ENCODE measurements around the gene LRRC7. TPM values are rescaled to one million over a fixed set of nuclear protein-coding genes. Genes with fewer than 3 reads are reported as not detected.

The LRRC7 gene
- total RNA-seq, 1 experiment from 2014 or later, result not detected

DNA sequence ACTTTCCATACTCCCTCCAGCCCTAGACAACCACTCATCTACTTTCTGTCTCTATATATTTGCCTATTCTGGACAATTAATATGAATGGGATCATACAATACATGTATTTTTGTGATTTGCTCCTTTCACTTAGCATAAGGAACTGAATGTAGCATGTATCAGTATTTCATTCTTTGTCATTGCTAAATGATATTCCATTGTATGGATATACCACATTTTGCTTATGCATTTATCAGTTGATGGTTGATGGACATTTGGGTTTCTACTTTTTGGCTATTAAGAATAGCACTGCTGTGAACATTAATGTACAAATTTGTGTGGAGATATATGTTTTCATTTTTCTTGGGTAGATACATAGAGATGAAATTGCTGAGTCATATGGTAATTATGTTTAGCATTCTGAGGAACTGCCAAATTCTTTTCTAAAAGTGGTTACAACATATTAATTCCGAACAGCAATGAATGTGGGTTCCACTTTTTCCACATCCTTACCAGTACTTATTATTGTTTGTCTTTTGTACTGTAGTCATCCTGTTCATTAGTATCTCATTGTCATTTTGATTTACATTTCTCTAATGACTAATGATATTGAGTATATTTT, 516.7 kb downstream of the LRRC7 start:
- DNase-seq (ENCODE audit: low read depth), result no peak
- in situ Hi-C loops (cut with HindIII; ENCODE audit: low pct_unique_long_range_greater_than_20kb, low sequenced_read_pairs), result no loop called here

DNA sequence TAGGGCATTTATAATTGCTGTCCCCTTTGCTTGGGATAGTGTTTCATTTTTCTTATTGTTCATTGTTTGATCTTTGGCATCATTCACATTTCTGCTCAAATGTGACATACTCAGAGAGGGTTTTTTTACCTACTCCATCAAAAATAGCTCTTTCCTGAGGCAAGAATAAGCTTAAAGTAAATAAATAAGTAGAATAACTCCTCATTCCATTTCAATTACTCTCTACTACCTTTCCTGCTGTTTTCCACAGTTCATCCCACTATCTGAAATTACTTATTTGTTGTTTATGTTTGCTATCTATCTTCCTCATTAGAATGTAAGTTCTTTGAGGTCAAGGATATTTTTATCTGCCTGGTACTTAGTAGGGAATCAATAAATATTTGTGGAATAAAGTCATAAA, 517.8 kb downstream of the LRRC7 start:
- DNase-seq (ENCODE audit: low read depth), result no peak
- in situ Hi-C loops (cut with HindIII; ENCODE audit: low pct_unique_long_range_greater_than_20kb, low sequenced_read_pairs), result no loop called here

DNA sequence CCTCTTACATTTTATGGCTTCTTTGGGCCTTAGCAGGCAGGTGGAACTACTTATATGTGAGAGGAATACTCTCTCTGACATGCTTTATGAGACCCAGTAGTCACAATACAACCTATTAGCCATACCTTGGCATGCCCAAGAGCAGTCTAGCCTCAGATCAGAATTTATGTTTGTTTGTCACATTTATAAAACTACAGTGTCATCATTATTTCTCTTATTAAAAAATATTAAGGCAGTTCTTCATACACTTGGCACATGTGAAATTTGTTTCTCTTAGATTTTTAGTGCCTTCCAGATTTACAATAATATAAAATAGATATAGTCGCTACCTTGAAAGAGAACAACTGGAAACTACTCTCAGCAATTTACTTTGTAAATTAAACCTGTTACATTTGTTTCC, 519.2 kb downstream of the LRRC7 start:
- DNase-seq (ENCODE audit: low read depth), result no peak
- in situ Hi-C loops (cut with HindIII; ENCODE audit: low pct_unique_long_range_greater_than_20kb, low sequenced_read_pairs), result no loop called here

DNA sequence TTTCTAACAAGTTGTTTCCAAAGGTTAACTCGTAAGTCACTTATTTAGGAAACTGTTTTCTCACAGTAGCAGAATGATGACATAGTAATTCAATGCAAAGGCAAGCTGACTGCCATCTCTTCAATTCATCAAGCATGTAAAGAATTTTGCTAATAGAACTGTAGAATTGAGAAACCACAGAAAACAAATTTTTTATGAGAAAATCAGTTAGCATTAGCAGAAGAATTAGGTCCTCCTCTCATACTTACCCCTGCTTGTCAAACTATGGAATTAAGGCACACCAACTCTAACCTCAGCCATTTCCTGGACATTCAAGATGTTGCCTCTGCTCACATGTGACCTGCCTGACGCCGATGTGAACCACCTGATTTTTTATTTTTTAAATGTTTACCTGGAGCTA, 522.4 kb downstream of the LRRC7 start:
- no peak for DNase-seq (ENCODE audit: low read depth)
- in situ Hi-C loops (cut with HindIII; ENCODE audit: low pct_unique_long_range_greater_than_20kb, low sequenced_read_pairs), result no loop called here

DNA sequence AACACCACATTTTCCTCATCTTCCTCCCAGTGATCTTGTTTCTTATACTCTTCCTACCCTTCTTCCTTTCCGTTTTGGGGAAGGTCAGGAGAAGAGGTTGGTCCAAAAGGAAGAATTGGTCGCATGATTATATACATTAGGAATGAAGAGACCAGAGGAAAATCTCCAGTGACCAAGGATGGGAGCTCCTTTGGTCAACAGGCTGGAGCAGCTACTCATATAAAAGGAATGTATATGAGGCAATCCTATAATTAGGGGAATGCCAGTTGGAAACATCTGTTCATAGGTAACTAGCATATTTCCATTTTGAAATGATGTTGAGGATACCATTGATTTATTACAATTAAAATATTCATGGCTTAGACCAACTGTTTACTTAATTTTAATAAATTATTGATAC, 523.2 kb downstream of the LRRC7 start:
- in situ Hi-C loops (cut with HindIII; ENCODE audit: low pct_unique_long_range_greater_than_20kb, low sequenced_read_pairs), result no loop called here
- no peak for DNase-seq (ENCODE audit: low read depth)

DNA sequence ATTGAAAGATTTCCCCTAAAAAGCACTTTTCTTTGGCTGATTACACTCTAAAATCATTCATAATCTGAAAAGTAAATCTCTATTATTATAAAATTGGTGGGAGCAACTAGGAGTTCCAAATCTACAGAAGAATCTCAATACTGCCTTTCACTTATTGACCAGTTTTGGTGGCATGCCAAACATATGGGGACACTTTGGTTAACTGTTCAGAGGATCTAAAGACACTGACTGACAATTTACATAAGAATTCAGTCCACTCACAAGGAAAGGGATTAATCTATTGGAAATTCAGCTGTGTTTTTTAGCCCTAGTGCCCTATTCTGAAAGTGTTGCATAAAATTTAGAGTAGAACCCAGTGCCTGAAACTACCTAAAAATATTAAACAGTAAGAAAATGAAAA, 524.1 kb downstream of the LRRC7 start:
- DNase-seq (ENCODE audit: low read depth), result no peak
- in situ Hi-C loops (cut with HindIII; ENCODE audit: low pct_unique_long_range_greater_than_20kb, low sequenced_read_pairs), result no loop called here

DNA sequence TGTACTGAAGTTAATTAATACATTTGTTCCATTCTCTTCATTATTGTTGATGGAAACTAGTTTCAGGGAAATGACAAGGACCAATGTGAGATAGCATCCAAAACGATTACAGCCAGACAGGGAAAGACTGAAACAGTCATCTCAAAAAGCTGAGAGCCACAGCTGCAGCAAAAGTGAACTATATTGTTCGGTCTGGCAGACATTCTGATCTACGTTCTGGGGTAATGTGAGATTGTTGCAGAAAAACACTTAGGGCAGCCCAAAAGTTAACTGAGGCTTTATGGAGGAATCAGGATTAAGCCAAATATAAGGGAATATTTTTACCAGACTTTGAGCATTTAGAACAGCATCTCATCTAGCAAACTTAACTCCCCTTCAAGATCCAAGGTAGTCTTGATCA, 524.8 kb downstream of the LRRC7 start:
- DNase-seq (ENCODE audit: low read depth), result no peak
- in situ Hi-C loops (cut with HindIII; ENCODE audit: low pct_unique_long_range_greater_than_20kb, low sequenced_read_pairs), result no loop called here

DNA sequence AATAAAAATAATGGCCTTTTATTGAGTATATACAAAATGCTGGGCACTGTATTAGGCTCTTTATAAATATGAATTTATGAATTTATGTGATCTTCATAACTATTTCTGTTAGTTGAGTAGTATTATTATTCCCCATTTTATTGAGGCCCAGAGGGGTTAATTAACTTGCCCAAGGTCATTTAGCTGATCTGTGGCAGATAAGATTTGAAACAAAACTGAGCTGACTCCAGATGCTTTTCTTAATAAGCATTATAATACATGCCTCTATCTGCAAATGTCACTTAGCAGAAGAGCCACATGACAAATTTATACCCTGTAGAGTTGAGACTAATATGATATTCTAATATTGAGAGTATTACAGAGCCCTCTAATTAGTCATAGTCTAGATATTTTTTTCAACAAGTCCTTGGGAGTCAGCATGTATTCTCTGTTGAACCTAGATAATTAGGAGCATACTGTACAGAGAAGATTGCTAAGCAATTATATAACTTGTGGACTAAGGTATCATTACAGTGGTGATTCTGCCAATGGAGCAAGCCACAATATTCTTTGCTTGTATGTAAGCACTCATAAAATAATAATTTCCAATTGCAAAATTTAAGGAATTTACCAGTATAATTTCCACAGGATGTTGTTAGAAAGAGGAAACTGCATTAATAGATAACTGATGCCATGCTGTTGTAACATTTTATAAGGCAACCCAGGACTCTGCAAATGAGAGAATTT, 525.7 kb downstream of the LRRC7 start:
- no peak for DNase-seq (ENCODE audit: low read depth)
- in situ Hi-C loops (cut with HindIII; ENCODE audit: low pct_unique_long_range_greater_than_20kb, low sequenced_read_pairs), result no loop called here

DNA sequence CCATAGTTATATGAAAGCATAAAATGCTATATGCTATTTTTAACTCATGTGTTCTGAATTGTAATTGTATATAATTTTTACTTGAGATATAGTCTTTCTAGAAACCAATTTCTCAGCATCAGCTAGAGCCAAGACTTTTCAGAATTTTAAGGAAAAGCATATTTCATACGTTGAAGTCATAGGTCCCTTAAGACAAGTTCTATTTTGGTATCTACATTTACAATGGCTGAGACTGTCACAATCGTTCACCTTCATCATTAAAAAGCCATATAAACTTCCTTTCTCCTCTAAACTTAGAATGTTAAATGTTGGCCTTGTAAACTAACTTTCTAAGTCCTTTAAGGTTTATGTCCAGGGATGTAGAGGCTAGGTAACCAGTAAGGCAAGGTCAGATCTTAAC, 533.5 kb downstream of the LRRC7 start:
- in situ Hi-C loops (cut with HindIII; ENCODE audit: low pct_unique_long_range_greater_than_20kb, low sequenced_read_pairs), result no loop called here

DNA sequence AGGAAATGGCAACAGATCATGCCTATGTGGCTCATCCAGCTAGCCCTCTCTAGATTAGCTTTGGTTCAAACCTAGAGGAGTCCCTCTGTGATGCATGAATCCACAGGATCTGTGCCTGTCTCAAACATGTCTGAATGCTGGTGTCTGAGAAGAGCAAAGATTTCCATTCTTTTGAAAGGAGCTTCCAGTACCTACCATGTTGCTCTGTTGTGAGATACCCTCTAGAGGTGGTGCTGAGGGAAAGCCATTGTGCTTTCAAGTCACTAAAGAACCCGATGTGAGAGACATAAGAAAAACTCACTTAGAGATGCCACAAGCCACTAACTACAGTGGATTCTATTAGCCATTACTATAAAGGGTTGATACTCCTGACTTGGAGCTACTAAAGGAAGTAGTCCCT, 534.1 kb downstream of the LRRC7 start:
- in situ Hi-C loops (cut with HindIII; ENCODE audit: low pct_unique_long_range_greater_than_20kb, low sequenced_read_pairs), result no loop called here

More for the DNA sequence above, 533.5 kb downstream of the LRRC7 start:
- no peak for DNase-seq (ENCODE audit: low read depth)

DNA sequence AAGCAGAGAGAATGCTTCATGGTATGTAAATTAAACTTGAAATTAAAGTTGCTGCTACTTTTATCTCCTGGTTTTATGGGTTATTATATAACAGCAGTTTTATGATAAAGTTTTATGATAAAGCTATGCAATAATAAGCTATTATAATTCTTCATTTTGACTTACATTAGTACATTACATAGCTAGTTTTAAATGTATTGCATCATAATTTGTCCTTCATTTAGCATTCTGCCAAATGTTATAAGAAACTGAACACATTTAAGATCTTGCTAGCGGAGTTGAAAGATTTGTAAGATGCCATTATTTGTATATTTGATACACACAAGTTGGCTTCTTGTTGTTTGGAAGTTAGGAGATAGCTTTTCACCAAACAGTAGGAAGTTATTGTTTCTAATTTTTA, 536.0 kb downstream of the LRRC7 start:
- DNase-seq (ENCODE audit: low read depth), result no peak
- in situ Hi-C loops (cut with HindIII; ENCODE audit: low pct_unique_long_range_greater_than_20kb, low sequenced_read_pairs), result no loop called here

More for the DNA sequence above, 534.1 kb downstream of the LRRC7 start:
- DNase-seq (ENCODE audit: low read depth), result no peak

DNA sequence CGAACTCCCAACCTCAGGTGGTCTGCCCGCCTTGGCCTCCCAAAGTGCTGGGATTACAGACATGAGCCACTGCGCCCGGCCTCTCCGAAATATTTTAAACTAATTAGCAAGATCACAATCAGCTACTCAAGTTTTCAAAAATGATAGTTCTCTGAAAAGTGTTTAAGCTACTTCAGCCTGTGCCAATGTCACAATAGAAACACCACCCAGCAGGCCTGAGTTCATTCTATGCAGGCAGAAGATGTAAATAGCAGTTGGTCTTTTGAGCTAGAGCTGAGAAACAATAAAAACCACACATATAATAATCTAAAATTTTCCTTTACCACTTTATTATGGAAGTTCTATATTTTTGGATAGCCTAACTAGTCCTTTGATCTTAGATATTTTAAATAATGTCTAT, 541.5 kb downstream of the LRRC7 start:
- no peak for DNase-seq (ENCODE audit: low read depth)
- in situ Hi-C loops (cut with HindIII; ENCODE audit: low pct_unique_long_range_greater_than_20kb, low sequenced_read_pairs), result no loop called here

DNA sequence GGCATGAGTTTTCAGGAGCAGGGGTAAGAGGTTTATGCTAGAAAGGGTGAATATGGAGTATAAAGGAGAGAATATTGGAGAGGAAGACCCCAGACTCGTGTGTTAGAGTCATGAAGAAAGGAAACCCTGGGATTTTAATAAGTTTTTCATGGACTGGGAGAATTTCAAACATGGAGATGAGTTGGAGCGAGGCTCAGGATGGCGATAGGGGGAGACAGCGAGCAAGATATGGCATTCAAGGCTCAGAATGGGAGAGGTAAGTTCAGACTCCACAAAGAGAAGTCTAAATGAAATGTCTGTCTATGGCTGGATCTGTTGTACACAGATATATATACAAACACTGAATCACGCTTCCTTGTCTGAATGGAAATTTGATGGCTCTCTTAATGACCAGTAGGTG, 545.1 kb downstream of the LRRC7 start:
- in situ Hi-C loops (cut with HindIII; ENCODE audit: low pct_unique_long_range_greater_than_20kb, low sequenced_read_pairs), result no loop called here
- no peak for DNase-seq (ENCODE audit: low read depth)

DNA sequence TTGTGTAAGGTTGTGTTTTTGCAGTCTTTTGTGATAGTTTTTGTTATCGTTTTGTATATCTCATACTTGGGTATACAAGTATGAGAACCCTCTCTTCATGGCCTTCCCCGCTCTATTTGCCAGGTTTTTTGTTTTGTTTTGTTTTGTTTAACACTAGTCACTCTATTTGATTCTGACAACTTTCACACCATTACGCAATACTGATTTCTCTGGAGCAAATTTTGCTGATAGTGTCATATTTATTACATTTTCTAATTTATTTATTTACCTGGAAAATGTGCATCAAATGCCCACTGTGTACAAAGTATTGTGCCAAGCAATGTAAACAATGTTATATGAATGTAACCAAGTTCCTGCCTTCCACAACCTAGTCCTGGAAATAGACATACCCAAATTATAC, 547.6 kb downstream of the LRRC7 start:
- DNase-seq (ENCODE audit: low read depth), result no peak
- in situ Hi-C loops (cut with HindIII; ENCODE audit: low pct_unique_long_range_greater_than_20kb, low sequenced_read_pairs), result no loop called here

DNA sequence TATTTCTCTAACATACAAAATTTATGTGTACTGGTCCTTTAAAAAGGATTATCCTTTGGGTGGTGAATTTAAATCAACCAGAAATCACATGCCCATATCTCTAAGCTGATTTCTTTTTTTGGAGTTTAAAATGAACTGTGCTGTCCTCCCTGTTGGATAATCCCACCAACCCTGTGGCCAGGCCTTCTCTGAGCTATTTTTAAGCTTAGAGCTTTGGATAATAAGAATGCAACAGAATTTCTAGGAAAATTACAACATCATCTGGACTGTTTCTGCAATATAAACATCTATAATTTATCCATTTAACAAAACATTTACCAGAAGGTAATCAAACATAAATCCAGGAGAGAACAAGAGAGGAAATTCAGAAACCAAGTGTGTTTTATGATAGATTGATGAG, 549.3 kb downstream of the LRRC7 start:
- no peak for DNase-seq (ENCODE audit: low read depth)
- in situ Hi-C loops (cut with HindIII; ENCODE audit: low pct_unique_long_range_greater_than_20kb, low sequenced_read_pairs), result no loop called here

DNA sequence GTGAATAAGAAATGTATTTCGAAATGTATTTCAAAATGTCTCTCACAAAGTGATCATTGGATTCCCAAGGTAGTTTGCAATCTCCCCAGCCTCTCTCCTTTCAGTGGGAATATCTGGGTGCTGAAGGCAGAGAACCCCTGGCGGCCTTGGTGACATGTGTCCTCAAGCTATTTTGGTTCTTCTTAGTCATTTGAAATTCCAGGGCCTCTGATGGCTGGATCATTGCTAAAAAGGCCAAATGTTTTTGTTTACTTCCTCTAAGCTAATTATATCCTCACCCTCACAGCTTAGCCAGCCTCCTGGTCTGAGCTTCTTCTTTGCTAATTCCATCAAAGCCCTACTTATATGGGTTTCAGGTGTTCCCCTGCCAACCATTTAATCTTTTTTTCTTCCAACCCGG, 566.4 kb downstream of the LRRC7 start:
- DNase-seq (ENCODE audit: low read depth), result no peak
- in situ Hi-C loops (cut with HindIII; ENCODE audit: low pct_unique_long_range_greater_than_20kb, low sequenced_read_pairs), result no loop called here

DNA sequence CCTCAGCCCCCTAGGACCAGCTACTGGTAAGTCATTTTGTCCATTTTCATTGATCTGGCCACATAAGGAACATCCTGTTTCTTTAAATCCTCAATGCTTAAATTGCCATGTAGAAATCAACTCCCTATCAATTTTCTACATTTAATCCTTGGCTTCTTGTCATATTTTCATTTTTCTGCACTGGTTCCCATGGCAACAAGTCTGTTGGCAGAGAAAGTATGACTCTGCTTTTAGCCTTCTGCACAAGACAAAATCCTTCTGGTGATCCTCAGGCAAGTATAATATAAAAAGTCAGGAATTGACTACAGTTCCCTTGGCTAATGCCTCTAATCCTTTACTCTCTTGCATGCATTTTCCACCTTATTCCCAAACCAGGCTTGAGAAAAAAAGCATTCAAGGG, 572.6 kb downstream of the LRRC7 start:
- no peak for DNase-seq (ENCODE audit: low read depth)
- in situ Hi-C loops (cut with HindIII; ENCODE audit: low pct_unique_long_range_greater_than_20kb, low sequenced_read_pairs), result no loop called here

DNA sequence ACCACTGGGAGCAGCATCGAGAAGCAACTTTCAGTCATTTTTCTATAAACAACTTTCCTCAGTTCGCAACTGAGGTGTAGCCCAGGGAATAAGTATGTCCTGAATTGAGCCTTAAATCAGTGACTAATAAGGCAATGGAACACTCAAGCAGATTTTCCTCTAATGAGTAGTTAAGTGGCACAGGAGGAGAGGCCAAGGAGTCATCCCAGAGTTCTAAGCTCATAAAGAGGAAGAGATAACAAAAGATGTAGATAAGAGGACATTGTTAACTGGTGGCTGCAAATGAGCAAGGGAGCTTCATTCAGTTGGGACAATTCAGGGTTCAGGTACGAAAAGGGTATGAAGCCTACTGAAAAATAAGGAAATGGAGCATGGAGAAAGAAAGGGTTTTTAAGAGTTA, 573.2 kb downstream of the LRRC7 start:
- DNase-seq (ENCODE audit: low read depth), result no peak
- in situ Hi-C loops (cut with HindIII; ENCODE audit: low pct_unique_long_range_greater_than_20kb, low sequenced_read_pairs), result no loop called here

DNA sequence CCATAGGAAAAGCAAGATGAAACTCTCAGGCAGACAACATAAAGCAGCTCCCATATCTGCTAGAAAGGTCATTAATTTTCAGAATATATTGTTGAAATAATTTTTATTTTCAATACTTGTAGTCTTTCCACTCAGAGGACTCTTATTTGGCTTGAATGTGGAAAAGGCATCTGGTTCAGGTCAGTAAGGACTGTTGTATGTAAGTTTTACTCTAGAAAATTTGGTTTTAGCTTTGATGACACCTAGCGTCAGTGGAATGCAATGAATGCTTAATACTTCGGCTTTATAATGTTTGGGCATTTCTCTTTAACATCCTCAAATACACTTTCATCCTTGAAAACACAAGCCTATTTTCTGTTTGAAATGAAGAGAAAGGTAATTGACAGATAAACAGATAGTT, 574.4 kb downstream of the LRRC7 start:
- in situ Hi-C loops (cut with HindIII; ENCODE audit: low pct_unique_long_range_greater_than_20kb, low sequenced_read_pairs), result no loop called here

DNA sequence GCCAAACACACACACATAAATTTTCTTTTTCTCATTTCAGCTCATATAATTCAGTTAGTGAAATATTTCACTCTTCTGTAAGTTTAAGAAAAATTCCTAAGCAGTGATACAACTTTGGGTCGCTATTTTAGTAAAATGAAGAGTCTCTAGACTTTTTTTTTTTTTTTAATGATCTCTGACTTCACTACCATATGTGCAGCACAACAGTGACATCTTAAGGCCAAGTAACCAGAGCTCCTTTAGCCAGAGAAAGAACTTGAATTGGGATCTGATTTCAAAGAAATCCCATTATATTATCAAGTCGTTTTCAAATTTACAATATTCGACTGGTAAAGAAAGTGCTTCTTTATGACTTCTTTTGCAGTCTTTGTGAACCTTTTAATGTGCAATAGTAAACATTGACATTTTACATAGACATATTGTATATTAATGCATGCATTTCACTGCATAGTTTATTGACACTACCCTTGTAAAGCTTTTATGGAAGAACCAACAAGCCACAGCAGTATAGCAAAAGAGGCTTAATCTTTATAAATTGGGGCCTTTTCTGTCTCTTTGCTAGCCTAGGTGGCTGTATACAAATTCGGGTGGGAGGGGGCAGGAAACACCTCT, 575.4 kb downstream of the LRRC7 start:
- in situ Hi-C loops (cut with HindIII; ENCODE audit: low pct_unique_long_range_greater_than_20kb, low sequenced_read_pairs), result no loop called here
- no peak for DNase-seq (ENCODE audit: low read depth)

More for the DNA sequence above, 574.4 kb downstream of the LRRC7 start:
- DNase-seq (ENCODE audit: low read depth), result no peak
